ENCODE data around the gene MED28. TPM values are rescaled to one million over a fixed set of nuclear protein-coding genes. Genes with fewer than 3 reads are reported as not detected.

Gene MED28
- polyA plus RNA-seq, 1 donor from 2014 or later, result 33.7 TPM

- no peak overlapping the region for H3K9ac ChIP-seq (ENCODE audit: low read length)
- H2AFZ ChIP-seq (ENCODE audit: low read depth, low read length), result no peak overlapping the region
- no peaks in the 10 kb centered on the region for H3K79me2 ChIP-seq (replicated peaks; ENCODE audit: insufficient read depth, low read length)
- no peaks in the 10 kb centered on the region for H3F3A ChIP-seq (ENCODE audit: insufficient read depth, low read length, poor library complexity, severe bottlenecking)
- no peaks in the 10 kb centered on the region for H3K36me3 ChIP-seq (ENCODE audit: insufficient read depth, low read length)
- no peaks in the 10 kb centered on the region for H3K9me3 ChIP-seq (ENCODE audit: low read length)
- no peaks in the 10 kb centered on the region for H3K27me3 ChIP-seq (ENCODE audit: insufficient read depth, low read depth, low read length)
- H3K9me2 ChIP-seq (ENCODE audit: insufficient read depth, low read length), result no peaks in the 10 kb centered on the region
- no peak for TF ChIP-seq TAF1 (IDR thresholded peaks at IDR 0.05; ENCODE audit: low read depth)
- TF ChIP-seq SMC3 (conservative IDR thresholded peaks at IDR 0.05; ENCODE audit: poor library complexity), result peak; percentile 84
- no peak for TF ChIP-seq MXI1 (conservative IDR thresholded peaks at IDR 0.05; ENCODE audit: poor library complexity, severe bottlenecking)
- TF ChIP-seq POLR2AphosphoS5 (IDR thresholded peaks at IDR 0.05), result no peak
- TF ChIP-seq CTCF (IDR thresholded peaks at IDR 0.05; ENCODE audit: poor library complexity, severe bottlenecking), result peak; percentile 79
- TF ChIP-seq EZH2 (IDR thresholded peaks at IDR 0.05; ENCODE audit: borderline replicate concordance, insufficient read depth, low read length, poor library complexity, severe bottlenecking), result no peak
- TF ChIP-seq RAD21 (conservative IDR thresholded peaks at IDR 0.05), result peak; percentile 80
- TF ChIP-seq REST (IDR thresholded peaks at IDR 0.05; ENCODE audit: borderline replicate concordance), result no peak
- TF ChIP-seq EP300 (conservative IDR thresholded peaks at IDR 0.05; ENCODE audit: poor library complexity, severe bottlenecking), result no peak
- no peak overlapping the region for H3K4me3 ChIP-seq (ENCODE audit: low read length)
- no peak overlapping the region for H3K4me2 ChIP-seq (ENCODE audit: low read length)
- H4K20me1 ChIP-seq (ENCODE audit: insufficient read depth), result no peaks in the 10 kb centered on the region
- H3K27ac ChIP-seq (ENCODE audit: low read length), result no peak overlapping the region
Measured at GRCh38 chr4:17597517-17597916, 16.9 kb upstream of the MED28 start.

- Histone ChIP-seq H3K4me2 (ENCODE audit: low read length) (no peak overlapping the region), H3K27ac (ENCODE audit: low read length) (no peak overlapping the region), H3K4me3 (ENCODE audit: low read length) (no peak overlapping the region), H3K27me3 (ENCODE audit: insufficient read depth, low read depth, low read length) (no peaks in the 10 kb centered on the region), H2AFZ (ENCODE audit: low read depth, low read length) (no peak overlapping the region), H3K9me3 (ENCODE audit: low read length) (no peaks in the 10 kb centered on the region), H3K79me2 (replicated peaks; ENCODE audit: insufficient read depth, low read length) (no peaks in the 10 kb centered on the region), H4K20me1 (ENCODE audit: insufficient read depth) (no peaks in the 10 kb centered on the region), H3F3A (ENCODE audit: insufficient read depth, low read length, poor library complexity, severe bottlenecking) (no peaks in the 10 kb centered on the region), H3K9me2 (ENCODE audit: insufficient read depth, low read length) (no peaks in the 10 kb centered on the region), H3K9ac (ENCODE audit: low read length) (no peak overlapping the region), H3K36me3 (ENCODE audit: insufficient read depth, low read length) (no peaks in the 10 kb centered on the region)
- TF ChIP-seq CTCF (IDR thresholded peaks at IDR 0.05; ENCODE audit: poor library complexity, severe bottlenecking) (no peak), RAD21 (conservative IDR thresholded peaks at IDR 0.05) (no peak), REST (IDR thresholded peaks at IDR 0.05; ENCODE audit: borderline replicate concordance) (no peak), MXI1 (conservative IDR thresholded peaks at IDR 0.05; ENCODE audit: poor library complexity, severe bottlenecking) (no peak), SMC3 (conservative IDR thresholded peaks at IDR 0.05; ENCODE audit: poor library complexity) (no peak), TAF1 (IDR thresholded peaks at IDR 0.05; ENCODE audit: low read depth) (no peak), EZH2 (IDR thresholded peaks at IDR 0.05; ENCODE audit: borderline replicate concordance, insufficient read depth, low read length, poor library complexity, severe bottlenecking) (no peak), EP300 (conservative IDR thresholded peaks at IDR 0.05; ENCODE audit: poor library complexity, severe bottlenecking) (no peak)
Measured at GRCh38 chr4:17599826-17600225, 14.6 kb upstream of the MED28 start.
